Measurements from ENCODE around the gene TSHZ2. TPM values are rescaled to one million over a fixed set of nuclear protein-coding genes. Genes with fewer than 3 reads are reported as not detected.

Gene TSHZ2
- total RNA-seq, 2 experiments from 2014 or later: 0.38 to 0.54 TPM

GRCh38 chr20:53299831-53300230 is 327.7 kb downstream of the TSHZ2 start:
- Mint-ChIP-seq H3K36me3 (ENCODE audit: low read depth) (no peaks in the 10 kb centered on the region), H3K4me3 (no peak overlapping the region), H3K4me1 (ENCODE audit: low read depth) (no peaks in the 10 kb centered on the region), H3K27ac (no peak overlapping the region), H3K9me3 (no peaks in the 10 kb centered on the region), H3K27me3 (peaks cover 6% of the 10 kb centered on the region)
- ATAC-seq (no peak), DNase-seq (no peak)
- TF ChIP-seq CTCF (IDR thresholded peaks at IDR 0.05): no peak
- POLR2A ChIA-PET: no interaction called here
- intact Hi-C loops (cut with micrococcal nuclease): no loop called here
- CTCF ChIA-PET: no interaction called here

- intact Hi-C loops (cut with micrococcal nuclease): no loop called here
- Mint-ChIP-seq H3K36me3 (ENCODE audit: low read depth) (no peaks in the 10 kb centered on the region), H3K4me3 (no peak overlapping the region), H3K27ac (no peak overlapping the region), H3K4me1 (ENCODE audit: low read depth) (no peaks in the 10 kb centered on the region), H3K9me3 (no peaks in the 10 kb centered on the region), H3K27me3 (peaks cover 9% of the 10 kb centered on the region)
- ChIA-PET POLR2A (no interaction called here), CTCF (no interaction called here)
- DNase-seq: no peak
- no peak for TF ChIP-seq CTCF (IDR thresholded peaks at IDR 0.05)
- no peak for ATAC-seq
These were observed 329.7 kb downstream of the TSHZ2 start for GRCh38 chr20:53301869-53302268.

GRCh38 chr20:53302695-53303412 is 330.7 kb downstream of the TSHZ2 start:
- no peaks in the 10 kb centered on the region for H3K9me3 Mint-ChIP-seq
- intact Hi-C loops (cut with micrococcal nuclease): no loop called here
- no peak overlapping the region for H3K4me3 Mint-ChIP-seq
- no peak for DNase-seq
- peaks cover 9% of the 10 kb centered on the region for H3K27me3 Mint-ChIP-seq
- H3K4me1 Mint-ChIP-seq (ENCODE audit: low read depth): no peaks in the 10 kb centered on the region
- ATAC-seq: no peak
- no peaks in the 10 kb centered on the region for H3K36me3 Mint-ChIP-seq (ENCODE audit: low read depth)
- no peak overlapping the region for H3K27ac Mint-ChIP-seq
- ChIA-PET POLR2A (no interaction called here), CTCF (no interaction called here)
- no peak for TF ChIP-seq CTCF (IDR thresholded peaks at IDR 0.05)

- ChIA-PET CTCF (no interaction called here), POLR2A (no interaction called here)
- Mint-ChIP-seq H3K27ac (no peak overlapping the region), H3K9me3 (no peaks in the 10 kb centered on the region), H3K4me1 (ENCODE audit: low read depth) (no peaks in the 10 kb centered on the region), H3K27me3 (peaks cover 8% of the 10 kb centered on the region), H3K36me3 (ENCODE audit: low read depth) (no peaks in the 10 kb centered on the region), H3K4me3 (no peak overlapping the region)
- ATAC-seq (no peak), DNase-seq (no peak)
- intact Hi-C loops (cut with micrococcal nuclease): no loop called here
- TF ChIP-seq CTCF (IDR thresholded peaks at IDR 0.05): no peak
These were observed 331.2 kb downstream of the TSHZ2 start for GRCh38 chr20:53303413-53303760.

GRCh38 chr20:53304146-53304545 is 332.0 kb downstream of the TSHZ2 start:
- intact Hi-C loops (cut with micrococcal nuclease): no loop called here
- Mint-ChIP-seq H3K27ac (no peak overlapping the region), H3K36me3 (ENCODE audit: low read depth) (no peaks in the 10 kb centered on the region), H3K27me3 (peaks cover 3% of the 10 kb centered on the region), H3K4me3 (no peak overlapping the region), H3K9me3 (no peaks in the 10 kb centered on the region), H3K4me1 (ENCODE audit: low read depth) (no peaks in the 10 kb centered on the region)
- no peak for TF ChIP-seq CTCF (IDR thresholded peaks at IDR 0.05)
- DNase-seq (no peak), ATAC-seq (no peak)
- CTCF ChIA-PET: no interaction called here
- POLR2A ChIA-PET: no interaction called here
